Gastroesophageal sphincter (tissue), 4 donors: ENCODE data around the gene CYTH2. TPM values are rescaled to one million over a fixed set of nuclear protein-coding genes. Genes with fewer than 3 reads are reported as not detected.

ENCODE experiments used
- ATAC-seq: fragments of 150-250 bp; one replicate; pipeline ENCODE4 v1.9.1; 2016; ENCODE audit warnings: mild to moderate bottlenecking, moderate library complexity
- H3K27ac ChIP-seq, 4 donors: fragments of 200-600 bp; sonication (generic) in 3 of 4; 1 replicate in 3 of 4; 2 replicates in 1 of 4; pipeline ENCODE4 v1.5.1; 2016 to 2019
- H3K27me3 ChIP-seq: fragments of 200-600 bp; sonication (generic); one replicate; pipeline ENCODE4 v1.5.1; 2019
- H3K36me3 ChIP-seq, 2 donors: fragments of 200-600 bp; sonication (generic); one replicate each; pipeline ENCODE4 v1.5.1; 2019; ENCODE audit warnings: control low read depth in 1 of 2
- H3K4me1 ChIP-seq, 3 donors: fragments of 200-600 bp; sonication (generic); 1 replicate in 2 of 3; 2 replicates in 1 of 3; pipeline ENCODE4 v1.5.1; 2016 to 2019; ENCODE audit warnings: control low read depth in 2 of 3
- H3K4me3 ChIP-seq, 2 donors: fragments of 200-600 bp; sonication (generic); one replicate each; pipeline ENCODE4 v1.5.1; 2019; ENCODE audit warnings: mild to moderate bottlenecking in 1 of 2, moderate library complexity in 1 of 2
- H3K9me3 ChIP-seq, 3 donors: fragments of 200-600 bp; sonication (generic); one replicate each; pipeline ENCODE4 v1.5.1; 2017 to 2019; ENCODE audit warnings: control low read depth in 2 of 3
- EP300 ChIP-seq: sonication (generic); formaldehyde crosslinking; IDR thresholded peaks from one replicate; pipeline ENCODE4 v1.6.1; 2017; ENCODE audit warnings: antibody characterized with exemption, mild to moderate bottlenecking
- POLR2A ChIP-seq, 2 donors: fragments of 450-650 bp; IDR thresholded peaks; one replicate each; pipeline ENCODE4 v1.6.1; 2017; ENCODE audit warnings: antibody characterized with exemption in 2 of 2, mild to moderate bottlenecking in 2 of 2, moderate library complexity in 1 of 2
- POLR2AphosphoS5 ChIP-seq: sonication (generic); formaldehyde crosslinking; IDR thresholded peaks from one replicate; pipeline ENCODE4 v1.6.1; 2017; ENCODE audit warnings: antibody characterized with exemption
- WGBS, 2 donors: methylation state at CpG; one replicate each; pipeline ENCODE4 v1.1.5; 2018; ENCODE audit warnings: low coverage in 1 of 2; 5-methylcytosine and 5-hydroxymethylcytosine counted together
- total RNA-seq, 4 donors: library from RNA; depleted of rRNA; stranded (reverse); fragments of >200 nt; gene quantifications; one replicate each; pipeline ENCODE4 v1.1.0, GENCODE V29; 2016
- TF ChIP-seq, protein P1 (sequence below), 4 experiments: fragments of 200-600 bp in 2 of 4; fragments of 450-650 bp in 2 of 4; sonication (generic) in 1 of 4; IDR thresholded peaks; one replicate each; pipeline ENCODE4 v1.5.1; 2017 to 2019; ENCODE audit warnings: antibody characterized with exemption in 4 of 4, mild to moderate bottlenecking in 2 of 4, moderate library complexity in 2 of 4

The CYTH2 gene
- total RNA-seq, 4 donors from 2014 or later: 28.6 to 56.7 (median 47.0) TPM

DNA sequence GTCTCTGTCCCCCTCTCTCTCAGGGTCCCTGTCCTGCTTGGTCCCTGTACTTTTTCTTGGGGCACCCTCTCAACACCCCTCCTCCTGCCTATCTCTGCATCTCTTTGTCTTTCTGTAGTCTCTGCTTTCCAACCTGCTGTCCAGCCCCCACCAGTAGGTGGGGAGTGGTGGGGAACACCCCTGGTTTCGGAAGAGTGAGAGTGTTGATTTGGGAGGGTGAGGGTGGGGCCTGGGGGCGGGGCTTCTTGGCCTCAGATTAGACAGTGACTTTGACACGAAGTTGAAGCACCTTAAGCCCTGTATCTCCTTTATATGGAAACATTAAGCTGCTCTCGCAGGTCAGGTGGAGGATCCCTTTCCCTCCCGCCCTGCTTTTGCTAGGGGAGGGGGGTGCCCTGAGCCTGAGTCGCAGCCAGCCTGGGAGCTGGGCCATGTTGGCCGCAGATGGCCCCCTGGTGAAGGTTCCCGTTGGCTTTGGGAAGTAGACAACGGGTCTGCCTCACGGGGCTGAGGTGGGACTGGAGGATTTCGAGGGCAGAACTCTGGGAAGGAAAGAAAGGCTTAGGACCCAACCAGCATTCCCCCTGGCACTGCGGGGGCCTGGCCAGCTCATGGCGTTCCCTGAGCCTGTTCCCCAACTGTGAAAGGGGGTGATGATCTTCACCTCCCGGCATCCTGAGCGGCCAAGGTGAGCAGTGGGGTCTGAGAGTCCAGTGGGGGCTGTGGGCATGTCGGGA, 13.8 kb upstream of the CYTH2 start, which contains the start of gene KCNJ14:
Gene KCNJ14, plus strand, starts transcription at position 404 of the 737 bp plus-strand sequence. CDS start 6,151 bp downstream, outside the sequence.
- Histone ChIP-seq H3K27me3 (no peaks in the 10 kb centered on the region), H3K27ac (no peak within 1 kb of the TSS), H3K9me3 (no peaks in the 10 kb centered on the region), H3K36me3 (peaks cover 0 to 68% of the 10 kb centered on the region in 2 donors), H3K4me1 (no peaks in the 10 kb centered on the region), H3K4me3 (no peak within 1 kb of the TSS)
- no peak for ATAC-seq
- WGBS, 2 donors: 63 to 82% methylated on average over 2 to 4 of the region's 16 CpGs
- TF ChIP-seq, protein P1, sequence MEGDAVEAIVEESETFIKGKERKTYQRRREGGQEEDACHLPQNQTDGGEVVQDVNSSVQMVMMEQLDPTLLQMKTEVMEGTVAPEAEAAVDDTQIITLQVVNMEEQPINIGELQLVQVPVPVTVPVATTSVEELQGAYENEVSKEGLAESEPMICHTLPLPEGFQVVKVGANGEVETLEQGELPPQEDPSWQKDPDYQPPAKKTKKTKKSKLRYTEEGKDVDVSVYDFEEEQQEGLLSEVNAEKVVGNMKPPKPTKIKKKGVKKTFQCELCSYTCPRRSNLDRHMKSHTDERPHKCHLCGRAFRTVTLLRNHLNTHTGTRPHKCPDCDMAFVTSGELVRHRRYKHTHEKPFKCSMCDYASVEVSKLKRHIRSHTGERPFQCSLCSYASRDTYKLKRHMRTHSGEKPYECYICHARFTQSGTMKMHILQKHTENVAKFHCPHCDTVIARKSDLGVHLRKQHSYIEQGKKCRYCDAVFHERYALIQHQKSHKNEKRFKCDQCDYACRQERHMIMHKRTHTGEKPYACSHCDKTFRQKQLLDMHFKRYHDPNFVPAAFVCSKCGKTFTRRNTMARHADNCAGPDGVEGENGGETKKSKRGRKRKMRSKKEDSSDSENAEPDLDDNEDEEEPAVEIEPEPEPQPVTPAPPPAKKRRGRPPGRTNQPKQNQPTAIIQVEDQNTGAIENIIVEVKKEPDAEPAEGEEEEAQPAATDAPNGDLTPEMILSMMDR (IDR thresholded peaks at IDR 0.05): no peak
- TF ChIP-seq EP300: no peak
- no peak for TF ChIP-seq POLR2A (IDR thresholded peaks at IDR 0.05)
- no peak for TF ChIP-seq POLR2AphosphoS5

DNA sequence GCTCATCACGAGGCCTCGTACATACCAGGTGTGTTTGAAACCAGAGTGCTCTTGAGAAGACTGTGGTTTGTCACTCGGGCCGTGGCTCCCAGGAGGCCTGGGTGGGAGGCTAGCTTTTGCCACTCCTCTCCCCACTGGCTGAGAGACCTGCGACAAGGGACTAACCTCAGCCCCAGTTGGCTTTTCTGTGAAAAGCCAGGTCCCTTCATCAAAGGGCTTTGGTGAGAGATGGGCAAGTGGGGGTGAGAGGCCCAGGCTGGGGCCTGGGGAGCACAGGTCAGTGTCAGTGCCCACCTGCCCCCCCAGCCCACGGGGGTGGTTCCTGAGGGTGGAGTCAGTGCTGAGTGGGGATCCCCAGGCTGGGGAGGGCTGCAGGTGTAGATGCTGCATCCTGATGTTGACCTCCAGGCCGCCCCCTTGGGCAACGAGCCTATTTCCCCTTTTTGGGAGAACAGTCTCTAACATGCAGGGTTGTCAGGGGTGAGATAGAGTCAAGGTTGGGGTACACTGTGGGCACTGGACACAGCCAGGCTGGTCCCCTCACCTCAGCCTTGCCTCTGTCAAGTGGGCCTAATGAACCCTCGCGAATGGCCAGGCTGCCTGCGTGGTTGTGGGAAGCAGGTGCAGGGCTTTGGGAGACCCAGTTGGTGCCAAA, 13.1 kb upstream of the CYTH2 start:
- 75 to 93% methylated on average over 3 to 4 of the region's 11 CpGs for WGBS, 2 donors
- TF ChIP-seq POLR2AphosphoS5 (no peak), POLR2A (IDR thresholded peaks at IDR 0.05) (no peak), EP300 (no peak)
- TF ChIP-seq, protein P1 (IDR thresholded peaks at IDR 0.05): no peak
- Histone ChIP-seq H3K27ac (no peak overlapping the region), H3K27me3 (no peaks in the 10 kb centered on the region), H3K4me3 (no peak overlapping the region), H3K36me3 (peaks cover 0 to 61% of the 10 kb centered on the region in 2 donors), H3K9me3 (no peaks in the 10 kb centered on the region), H3K4me1 (no peaks in the 10 kb centered on the region)
- no peak for ATAC-seq

DNA sequence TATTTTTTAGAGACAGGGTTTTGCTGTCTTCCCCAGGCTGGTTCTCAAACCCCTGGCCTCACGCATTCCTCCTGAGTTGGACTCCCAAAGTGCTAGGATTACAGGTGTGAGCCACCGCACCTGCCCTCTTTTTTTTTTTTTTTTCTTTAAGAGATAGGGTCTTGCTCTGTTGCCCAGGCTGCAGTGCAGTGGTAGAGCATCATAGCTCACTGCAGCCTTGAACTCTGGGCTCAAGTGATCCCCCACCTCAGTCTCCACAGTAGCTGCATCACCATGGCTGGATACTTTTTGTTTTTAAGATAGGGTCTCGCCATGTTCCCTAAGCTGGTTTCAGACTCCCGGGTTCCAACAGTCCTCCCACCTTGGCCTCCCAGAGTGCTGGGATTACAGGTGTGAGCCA, 12.3 kb upstream of the CYTH2 start:
- no peak for TF ChIP-seq POLR2A (IDR thresholded peaks at IDR 0.05)
- no peaks in the 10 kb centered on the region for H3K9me3 ChIP-seq
- 93 to 100% methylated on average over 2 of the region's 4 CpGs for WGBS, 2 donors
- H3K4me1 ChIP-seq: no peaks in the 10 kb centered on the region
- peaks cover 0 to 53% of the 10 kb centered on the region in 2 donors for H3K36me3 ChIP-seq
- H3K27ac ChIP-seq: no peak overlapping the region
- no peak for ATAC-seq
- H3K27me3 ChIP-seq: no peaks in the 10 kb centered on the region
- H3K4me3 ChIP-seq: no peak overlapping the region

DNA sequence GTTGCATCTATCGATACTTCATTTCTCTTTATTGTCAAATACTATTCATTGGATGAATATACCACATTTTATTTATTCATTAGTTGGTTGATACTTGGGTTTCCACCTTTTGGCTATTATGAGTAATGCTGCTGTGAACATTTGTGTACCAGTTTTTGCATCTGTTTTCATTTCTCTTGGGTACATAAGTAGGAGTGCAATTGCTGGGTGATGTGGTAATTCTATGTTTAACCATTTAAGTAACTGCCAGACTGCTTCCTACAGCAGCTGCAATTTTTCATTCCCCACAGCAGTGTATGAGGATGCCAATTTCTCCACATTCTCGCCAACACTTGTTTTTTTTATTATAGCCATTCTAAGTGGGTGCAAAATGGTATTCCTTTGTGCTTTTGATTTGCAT, 11.2 kb upstream of the CYTH2 start:
- no peak overlapping the region for H3K4me3 ChIP-seq
- WGBS, 2 donors: 86 to 91% methylated on average over 2 of the region's 2 CpGs
- ATAC-seq: no peak
- TF ChIP-seq, protein P1 (IDR thresholded peaks at IDR 0.05): no peak
- no peak for TF ChIP-seq POLR2A (IDR thresholded peaks at IDR 0.05)
- no peak for TF ChIP-seq POLR2AphosphoS5
- no peak for TF ChIP-seq EP300
- H3K4me1 ChIP-seq: no peaks in the 10 kb centered on the region
- no peak overlapping the region for H3K27ac ChIP-seq
- H3K9me3 ChIP-seq: no peaks in the 10 kb centered on the region
- H3K27me3 ChIP-seq: no peaks in the 10 kb centered on the region
- peaks cover 0 to 41% of the 10 kb centered on the region in 2 donors for H3K36me3 ChIP-seq

DNA sequence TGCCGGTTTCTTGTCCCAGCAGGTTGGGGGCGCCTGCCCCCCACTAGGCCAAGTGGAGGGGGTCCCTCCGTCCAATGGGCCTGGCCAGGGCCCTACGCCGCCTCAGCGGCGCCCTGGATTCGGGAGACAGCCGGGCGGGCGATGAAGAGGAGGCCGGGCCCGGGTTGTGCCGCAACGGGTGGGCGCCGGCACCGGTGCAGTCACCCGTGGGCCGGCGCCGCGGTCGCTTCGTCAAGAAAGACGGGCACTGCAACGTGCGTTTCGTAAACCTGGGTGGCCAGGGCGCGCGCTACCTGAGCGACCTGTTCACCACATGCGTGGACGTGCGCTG, 7.6 kb upstream of the CYTH2 start:
- Histone ChIP-seq H3K36me3 (peaks cover 0 to 7% of the 10 kb centered on the region in 2 donors), H3K9me3 (no peaks in the 10 kb centered on the region), H3K4me3 (no peak overlapping the region), H3K27me3 (no peaks in the 10 kb centered on the region), H3K4me1 (no peaks in the 10 kb centered on the region), H3K27ac (no peak overlapping the region)
- TF ChIP-seq POLR2AphosphoS5 (no peak), POLR2A (IDR thresholded peaks at IDR 0.05) (no peak), EP300 (no peak)
- TF ChIP-seq, protein P1 (IDR thresholded peaks at IDR 0.05): no peak
- no peak for ATAC-seq
- 80% methylated on average over 3 of the region's 36 CpGs; no CpG with 5 or more reads in 1 of the 2 donors for WGBS, 2 donors
